Measurements from ENCODE around the gene MYO1E.

Gene MYO1E

DNA sequence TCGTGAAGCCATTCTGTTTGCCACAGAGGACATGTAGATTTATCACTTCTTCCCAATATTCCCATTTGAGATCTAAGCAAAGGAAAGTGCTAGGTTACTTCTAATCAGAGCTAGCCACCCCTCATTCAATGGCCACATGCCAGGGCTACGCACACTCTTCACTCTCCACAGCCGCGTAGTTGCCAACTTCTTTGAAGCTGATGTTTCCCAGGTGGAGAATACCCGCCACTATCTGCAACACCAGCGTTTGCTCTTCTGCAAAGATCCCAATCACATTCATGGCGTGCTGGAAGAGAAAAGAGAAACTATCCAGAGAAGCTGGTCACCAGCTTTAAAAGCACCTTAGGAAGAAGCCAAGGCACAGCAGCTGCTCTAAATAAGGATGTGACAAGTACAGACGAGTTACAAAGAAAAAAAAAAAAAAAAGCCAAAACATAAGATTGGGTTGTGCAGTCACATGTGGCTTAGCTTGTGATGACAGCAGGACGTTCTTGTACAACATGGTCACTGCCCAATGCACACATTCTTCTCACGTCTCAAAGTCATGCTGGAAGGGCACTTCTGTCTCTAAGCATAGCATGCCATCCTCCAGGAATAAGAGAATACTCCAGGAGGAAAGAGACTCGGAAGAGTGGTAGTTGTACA, 149.6 kb downstream of the MYO1E start:
- no peak for DNase-seq (ENCODE audit: extremely low read depth, low read depth)
- TF ChIP-seq, protein P1, sequence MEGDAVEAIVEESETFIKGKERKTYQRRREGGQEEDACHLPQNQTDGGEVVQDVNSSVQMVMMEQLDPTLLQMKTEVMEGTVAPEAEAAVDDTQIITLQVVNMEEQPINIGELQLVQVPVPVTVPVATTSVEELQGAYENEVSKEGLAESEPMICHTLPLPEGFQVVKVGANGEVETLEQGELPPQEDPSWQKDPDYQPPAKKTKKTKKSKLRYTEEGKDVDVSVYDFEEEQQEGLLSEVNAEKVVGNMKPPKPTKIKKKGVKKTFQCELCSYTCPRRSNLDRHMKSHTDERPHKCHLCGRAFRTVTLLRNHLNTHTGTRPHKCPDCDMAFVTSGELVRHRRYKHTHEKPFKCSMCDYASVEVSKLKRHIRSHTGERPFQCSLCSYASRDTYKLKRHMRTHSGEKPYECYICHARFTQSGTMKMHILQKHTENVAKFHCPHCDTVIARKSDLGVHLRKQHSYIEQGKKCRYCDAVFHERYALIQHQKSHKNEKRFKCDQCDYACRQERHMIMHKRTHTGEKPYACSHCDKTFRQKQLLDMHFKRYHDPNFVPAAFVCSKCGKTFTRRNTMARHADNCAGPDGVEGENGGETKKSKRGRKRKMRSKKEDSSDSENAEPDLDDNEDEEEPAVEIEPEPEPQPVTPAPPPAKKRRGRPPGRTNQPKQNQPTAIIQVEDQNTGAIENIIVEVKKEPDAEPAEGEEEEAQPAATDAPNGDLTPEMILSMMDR (IDR thresholded peaks at IDR 0.05; ENCODE audit: low read depth, low read length, missing control alignments): no peak
- H3K4me3 ChIP-seq (replicated peaks; ENCODE audit: low read depth, low read length): no peak overlapping the region

DNA sequence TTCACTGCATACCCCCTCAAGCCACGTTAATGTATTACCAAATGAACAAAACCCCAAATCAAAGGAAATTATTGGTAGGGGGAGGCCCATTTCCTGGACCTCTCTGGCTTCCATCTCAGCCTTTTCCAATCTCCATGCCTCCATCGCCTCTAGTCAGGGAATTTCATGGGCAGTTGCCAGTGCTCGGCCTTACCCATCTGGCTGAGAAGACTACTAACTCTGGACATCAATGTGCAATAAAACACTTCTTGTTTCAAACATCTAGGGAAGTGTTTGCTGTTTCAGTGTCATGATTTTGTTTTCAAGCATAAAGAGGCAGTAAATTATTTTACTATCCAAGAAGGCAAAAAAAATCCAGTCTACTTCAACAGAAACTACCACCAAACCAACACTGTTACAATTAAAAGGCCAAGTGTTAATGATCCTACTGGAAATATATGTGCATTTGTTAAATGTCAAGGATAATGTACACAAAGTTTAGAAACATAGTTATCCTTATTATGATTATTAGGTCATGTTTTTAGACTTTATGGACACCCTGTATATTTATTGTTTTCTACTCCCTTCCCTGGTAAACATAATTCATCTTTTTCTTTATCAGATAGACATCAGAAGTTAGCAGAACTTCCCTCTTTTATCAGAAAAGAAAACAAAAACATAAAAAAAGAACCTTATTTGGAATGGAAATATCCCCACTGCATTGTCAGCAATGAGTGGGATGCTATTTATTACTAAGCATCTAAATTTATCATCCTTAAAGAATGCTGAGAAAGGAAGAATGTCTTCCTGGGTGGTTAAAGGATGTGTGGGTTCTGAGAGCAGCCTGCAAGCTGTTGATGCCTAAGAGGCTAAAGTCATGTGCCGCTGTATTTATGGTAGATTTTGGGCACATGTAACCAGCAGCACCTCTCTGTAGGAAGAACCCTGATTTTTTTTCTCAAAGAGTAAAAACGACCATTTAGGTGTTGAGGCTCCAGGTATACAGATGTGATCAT, 150.9 kb downstream of the MYO1E start:
- TF ChIP-seq, protein P1 (IDR thresholded peaks at IDR 0.05; ENCODE audit: low read depth, low read length, missing control alignments): no peak
- H3K4me3 ChIP-seq (replicated peaks; ENCODE audit: low read depth, low read length): no peak overlapping the region
- peak; percentile 66 for DNase-seq (ENCODE audit: extremely low read depth, low read depth)

DNA sequence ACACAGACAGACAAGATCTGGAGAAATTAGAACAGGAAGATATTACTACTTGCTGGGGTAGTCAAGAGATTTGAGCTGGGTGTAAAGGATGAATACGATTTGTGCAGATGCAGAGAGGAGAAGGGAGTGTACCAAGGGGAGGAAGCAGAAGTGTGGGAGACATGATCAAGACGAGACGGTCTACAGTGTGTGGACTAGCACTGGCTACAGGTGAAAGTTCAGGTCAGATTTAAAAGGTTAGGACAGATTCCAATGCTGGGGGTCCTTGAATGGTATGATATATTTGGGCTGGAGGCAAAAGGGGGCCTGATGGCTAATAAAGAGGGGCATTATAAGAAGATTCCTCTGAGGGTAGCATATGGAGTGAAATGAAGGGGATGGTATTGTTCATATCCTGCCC, 154.0 kb downstream of the MYO1E start:
- no peak for DNase-seq (ENCODE audit: extremely low read depth, low read depth)
- H3K4me3 ChIP-seq (replicated peaks; ENCODE audit: low read depth, low read length): no peak overlapping the region
- TF ChIP-seq, protein P1 (IDR thresholded peaks at IDR 0.05; ENCODE audit: low read depth, low read length, missing control alignments): no peak

DNA sequence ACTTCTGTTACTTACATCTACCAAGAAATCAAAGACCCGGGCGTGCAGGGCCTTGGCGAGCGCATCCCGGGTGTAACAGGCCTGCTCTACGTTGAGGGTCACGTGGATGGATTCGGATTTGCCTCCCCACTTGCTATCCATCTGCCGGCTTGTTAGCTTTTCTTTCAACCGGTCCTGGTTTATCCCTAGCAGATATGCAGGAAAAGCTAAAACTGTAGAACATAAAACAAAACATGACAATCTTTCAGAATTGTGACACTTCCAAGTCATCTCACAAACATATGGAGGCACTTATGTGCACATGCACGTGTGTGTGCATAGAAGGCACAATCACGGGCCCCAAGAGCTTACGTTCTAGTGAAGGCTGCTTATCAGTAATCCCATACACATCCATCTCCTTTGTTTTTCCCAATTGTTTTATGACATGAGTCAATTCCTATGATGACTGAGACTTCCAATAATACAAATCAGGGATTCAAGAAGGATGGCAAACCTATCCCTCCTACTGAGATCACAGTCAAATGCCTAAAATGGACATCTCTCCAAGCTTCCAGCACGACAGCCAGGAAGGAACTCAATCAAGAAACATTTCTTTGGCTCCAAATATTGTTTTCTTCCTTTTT, 154.7 kb downstream of the MYO1E start:
- TF ChIP-seq, protein P1 (IDR thresholded peaks at IDR 0.05; ENCODE audit: low read depth, low read length, missing control alignments): no peak
- no peak overlapping the region for H3K4me3 ChIP-seq (replicated peaks; ENCODE audit: low read depth, low read length)
- DNase-seq (ENCODE audit: extremely low read depth, low read depth): no peak

DNA sequence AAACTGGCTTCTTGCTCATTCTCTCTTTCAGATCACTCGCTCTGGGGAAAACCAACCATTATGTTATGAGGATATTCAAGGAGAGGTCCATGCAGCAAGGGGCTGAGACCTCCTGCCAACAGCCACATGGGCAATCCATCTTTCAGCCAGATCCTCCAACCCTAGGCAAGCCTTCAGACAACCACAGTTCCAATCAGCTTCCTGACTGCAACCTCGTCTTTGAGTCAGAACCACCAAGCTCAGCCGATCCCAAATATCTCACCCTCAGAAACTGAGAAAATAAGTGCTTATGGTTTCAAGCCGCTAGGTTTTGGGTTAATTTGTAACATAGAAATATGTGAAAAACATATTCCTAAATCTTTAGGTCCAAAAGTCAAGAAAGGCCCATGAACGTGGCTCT, 155.8 kb downstream of the MYO1E start:
- TF ChIP-seq, protein P1 (IDR thresholded peaks at IDR 0.05; ENCODE audit: low read depth, low read length, missing control alignments): no peak
- no peak overlapping the region for H3K4me3 ChIP-seq (replicated peaks; ENCODE audit: low read depth, low read length)
- DNase-seq (ENCODE audit: extremely low read depth, low read depth): no peak

DNA sequence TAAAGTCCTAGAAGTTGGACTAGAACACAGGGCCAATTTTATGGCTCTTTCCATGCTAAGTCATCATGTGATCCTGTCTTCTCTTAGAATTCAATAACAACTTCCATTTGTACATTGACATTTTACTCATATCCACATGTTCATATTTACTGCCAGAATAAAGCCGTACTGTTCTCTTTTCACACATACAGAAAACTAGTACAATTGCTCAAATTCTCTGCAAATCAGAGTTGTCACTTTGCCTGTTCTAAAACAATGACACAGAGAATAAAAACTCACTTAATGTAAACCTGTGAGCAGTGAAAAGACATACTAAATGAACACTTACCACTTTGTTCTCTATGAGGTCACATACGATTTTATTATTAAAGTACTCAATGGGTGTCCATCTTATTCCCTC, 162.5 kb downstream of the MYO1E start:
- TF ChIP-seq, protein P1 (IDR thresholded peaks at IDR 0.05; ENCODE audit: low read depth, low read length, missing control alignments): no peak
- no peak overlapping the region for H3K4me3 ChIP-seq (replicated peaks; ENCODE audit: low read depth, low read length)
- DNase-seq (ENCODE audit: extremely low read depth, low read depth): no peak
